ENCODE data around the gene CLMP. TPM values are rescaled to one million over a fixed set of nuclear protein-coding genes. Genes with fewer than 3 reads are reported as not detected.
A peak's percentile ranks its signal among the peaks of the same experiment; 100 is the strongest.

CLMP gene
- total and polyA plus RNA-seq, 2 donors (not counting 3 experiments of a cell fraction or from before 2014, with no cell fraction given): 0.03 to 0.18 TPM

DNA sequence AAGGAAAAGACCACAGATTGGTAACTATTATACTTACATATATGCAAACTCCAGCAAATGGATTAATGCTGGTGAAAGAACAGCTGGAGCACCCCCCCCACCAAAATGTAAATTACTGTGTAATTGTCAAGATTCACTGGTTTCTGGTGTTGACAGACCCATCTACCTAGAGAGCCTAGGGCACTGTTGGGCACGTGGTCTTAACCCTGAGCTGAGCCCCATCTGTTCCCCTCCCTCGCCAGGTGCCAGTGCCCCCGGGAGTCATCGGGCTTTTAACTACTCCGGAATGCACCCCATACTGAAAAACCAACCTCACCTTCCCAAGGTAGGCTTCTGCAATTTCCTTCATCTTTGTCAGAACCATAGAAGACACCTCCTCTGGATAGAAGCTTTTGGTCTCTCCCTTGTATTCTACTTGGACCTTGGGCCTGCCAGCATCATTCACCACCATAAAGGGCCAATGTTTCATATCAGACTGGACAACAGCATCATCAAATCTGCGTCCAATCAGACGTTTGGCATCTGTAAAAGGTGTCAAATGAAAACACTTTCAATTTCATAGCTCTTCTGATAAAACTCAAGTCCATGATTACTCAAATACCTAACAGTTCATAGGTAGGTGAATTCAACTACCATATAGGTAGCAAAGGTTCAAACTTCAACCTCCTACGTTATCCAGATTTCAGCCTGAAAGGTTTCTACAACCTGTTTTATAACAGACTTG lies 134.6 kb downstream of the CLMP start:
- Histone ChIP-seq H3K27ac (ENCODE audit: insufficient read depth, low read depth, low read length) (peak overlapping the region; percentile 13), H4K20me1 (replicated peaks; ENCODE audit: control insufficient read depth, extremely low read depth, insufficient read depth, low read length) (peaks cover 2% of the 10 kb centered on the region), H3K4me1 (ENCODE audit: control insufficient read depth, extremely low read depth, insufficient read depth, low read length) (peaks cover 29% of the 10 kb centered on the region), H3K79me2 (ENCODE audit: control insufficient read depth, insufficient read depth, low read length) (peaks cover 61% of the 10 kb centered on the region), H3K27me3 (ENCODE audit: control insufficient read depth in 2 of 2, insufficient read depth in 2 of 2, low read length in 2 of 2) (no peaks in the 10 kb centered on the region), H3K9me3 (replicated peaks; ENCODE audit: control insufficient read depth, insufficient read depth, low read length) (no peaks in the 10 kb centered on the region), H3K4me3 (replicated peaks in 1 of 3; ENCODE audit: insufficient read depth in 1 of 3, low read depth in 1 of 3, low read length in 3 of 3) (peak overlapping the region; percentile 66 to 95 (median 91)), H3K4me2 (ENCODE audit: insufficient read depth, low read length) (peak overlapping the region; percentile 87), H3K9ac (replicated peaks; ENCODE audit: extremely low read depth, insufficient read depth, low read length) (peak overlapping the region; percentile 89), H2AFZ (ENCODE audit: low read depth, low read length) (no peak overlapping the region), H3K9me1 (replicated peaks; ENCODE audit: control insufficient read depth, extremely low read depth, insufficient read depth, low read length) (no peaks in the 10 kb centered on the region), H3K36me3 (ENCODE audit: control insufficient read depth in 2 of 2, extremely low read depth in 1 of 2, insufficient read depth in 2 of 2, low read length in 2 of 2) (peaks cover 36 to 43% of the 10 kb centered on the region in 2 experiments)
- DNase-seq (ENCODE audit: low read depth, low spot score) (no peak), FAIRE-seq (no peak)
- no TSS peak for BruUV-seq (replicated peaks)
- ChIA-PET POLR2A (interaction anchor here (1.2 kb wide), 1 partner anchor 23 kb away, joined by 3 read pairs; no protein-coding TSS in a partner anchor), CTCF (interaction anchor here (0.7 to 1.4 kb wide), 3 partner anchors 38 to 201 kb away, joined by 3 to 5 read pairs (median 4); no protein-coding TSS in a partner anchor)
- intact Hi-C loops (cut with micrococcal nuclease) (loop anchor here (5.0 to 10.0 kb wide), 6 partner anchors 57 to 1837 kb away; partner anchors contain the start of genes GRAMD1B, ROBO4 and UBASH3B), dilution Hi-C loops (cut with MboI; ENCODE audit: extremely low pct_ligation_motif_present, low sequenced_read_pairs) (no loop called here)
- TF ChIP-seq POLR2A (IDR thresholded peaks at IDR 0.05; ENCODE audit: low read depth, low read length): no peak
- no peak for TF ChIP-seq MYC (IDR thresholded peaks at IDR 0.05; ENCODE audit: low read depth, low read length)
- TF ChIP-seq FOS (IDR thresholded peaks at IDR 0.05; ENCODE audit: borderline replicate concordance, insufficient read depth, low read length): no peak
- TF ChIP-seq EZH2 (IDR thresholded peaks at IDR 0.05; ENCODE audit: borderline replicate concordance, low read depth, low read length, severe bottlenecking): no peak
- no peak for TF ChIP-seq GATA2 (IDR thresholded peaks at IDR 0.05; ENCODE audit: insufficient read depth, insufficient read length, low read depth, low read length)
- no peak for TF ChIP-seq JUN (IDR thresholded peaks at IDR 0.05; ENCODE audit: borderline replicate concordance, insufficient read depth, insufficient read length, low read depth)
